Adipocyte (in vitro differentiated cells): Measurements from ENCODE around the gene RICTOR.

Source experiments
- DNase-seq: peaks from one replicate; pipeline ENCODE4 v3.0.0-alpha.2; 2015; ENCODE audit warnings: low read depth
- H3K27me3 ChIP-seq: replicated peaks from 2 replicates; pipeline ENCODE4 v1.7.0; 2013; ENCODE audit warnings: mild to moderate bottlenecking, low read length, moderate library complexity; ENCODE audit not compliant: control insufficient read depth, insufficient read depth
- H3K36me3 ChIP-seq: 2 replicates; pipeline ENCODE4 v1.7.0; 2013; ENCODE audit warnings: low read length, mild to moderate bottlenecking, moderate library complexity; ENCODE audit not compliant: control insufficient read depth, insufficient read depth, severe bottlenecking
- H3K4me1 ChIP-seq: 2 replicates; pipeline ENCODE4 v1.7.0; 2013; ENCODE audit warnings: mild to moderate bottlenecking, low read length, moderate library complexity; ENCODE audit not compliant: control insufficient read depth, insufficient read depth
- H3K4me3 ChIP-seq: 2 replicates; pipeline ENCODE4 v1.7.0; 2013; ENCODE audit warnings: mild to moderate bottlenecking, low read length, moderate library complexity
- H3K9ac ChIP-seq: 2 replicates; pipeline ENCODE4 v1.7.0; 2013; ENCODE audit warnings: mild to moderate bottlenecking, low read length, moderate library complexity
- H3K9me3 ChIP-seq: 2 replicates; pipeline ENCODE4 v1.7.0; 2013; ENCODE audit warnings: mild to moderate bottlenecking, low read length, moderate library complexity; ENCODE audit not compliant: control insufficient read depth

RICTOR gene

DNA sequence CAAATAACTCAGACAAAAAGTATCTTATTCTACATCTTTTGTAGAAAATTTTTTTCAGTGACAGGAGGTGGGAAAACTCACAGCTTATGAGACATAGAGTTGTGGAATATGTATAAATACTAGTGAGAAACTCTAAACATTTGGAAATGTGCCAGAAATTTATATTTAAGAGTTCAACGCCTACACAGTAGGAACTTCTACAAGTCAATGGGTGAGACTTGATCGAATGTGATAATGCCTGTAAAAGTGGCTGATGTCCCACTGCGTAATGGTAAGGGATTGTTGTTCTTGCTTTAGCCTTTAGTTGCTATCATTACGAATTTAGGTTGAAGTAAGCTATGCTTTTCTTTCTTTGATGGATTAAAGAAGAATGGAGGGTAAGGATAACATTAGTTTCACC, 40.0 kb upstream of the RICTOR start:
- no peak for DNase-seq
- H3K4me3 ChIP-seq = no peak overlapping the region

DNA sequence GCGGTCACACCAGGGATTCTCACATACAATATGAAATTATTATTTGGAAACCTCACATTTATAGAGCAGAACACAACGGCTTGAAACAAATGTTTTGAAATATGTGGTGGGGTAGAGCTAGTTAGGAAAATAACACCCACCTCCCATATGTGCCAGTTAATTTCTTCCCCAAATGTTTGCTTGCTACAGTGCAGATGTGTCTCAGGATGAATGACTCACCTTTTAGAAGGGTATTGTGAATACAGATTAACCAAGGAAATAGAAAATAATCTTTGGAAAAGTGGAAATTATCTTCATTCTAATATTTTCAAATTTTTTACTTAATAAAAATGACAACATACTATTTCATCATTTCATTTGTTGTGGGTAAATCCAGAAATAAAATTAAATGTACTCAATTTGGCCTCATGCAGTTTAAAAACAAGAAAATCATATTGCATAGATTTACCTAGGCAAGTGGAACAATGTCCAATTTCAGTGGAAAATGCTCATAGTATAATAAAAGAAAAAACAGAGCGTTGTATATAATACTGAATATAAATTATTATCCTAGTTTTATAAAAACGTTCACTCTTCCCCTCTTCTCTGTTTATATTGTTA, 39.3 kb upstream of the RICTOR start:
- no peaks in the 10 kb centered on the region for H3K9me3 ChIP-seq
- no peaks in the 10 kb centered on the region for H3K4me1 ChIP-seq
- no peak overlapping the region for H3K4me3 ChIP-seq
- DNase-seq = no peak
- H3K27me3 ChIP-seq = no peaks in the 10 kb centered on the region
- no peak overlapping the region for H3K9ac ChIP-seq
- H3K36me3 ChIP-seq = peaks cover 9% of the 10 kb centered on the region

More for the DNA sequence above, 40.0 kb upstream of the RICTOR start:
- H3K4me1 ChIP-seq = no peaks in the 10 kb centered on the region
- H3K27me3 ChIP-seq = no peaks in the 10 kb centered on the region
- no peaks in the 10 kb centered on the region for H3K9me3 ChIP-seq
- no peak overlapping the region for H3K9ac ChIP-seq
- peaks cover 12% of the 10 kb centered on the region for H3K36me3 ChIP-seq

DNA sequence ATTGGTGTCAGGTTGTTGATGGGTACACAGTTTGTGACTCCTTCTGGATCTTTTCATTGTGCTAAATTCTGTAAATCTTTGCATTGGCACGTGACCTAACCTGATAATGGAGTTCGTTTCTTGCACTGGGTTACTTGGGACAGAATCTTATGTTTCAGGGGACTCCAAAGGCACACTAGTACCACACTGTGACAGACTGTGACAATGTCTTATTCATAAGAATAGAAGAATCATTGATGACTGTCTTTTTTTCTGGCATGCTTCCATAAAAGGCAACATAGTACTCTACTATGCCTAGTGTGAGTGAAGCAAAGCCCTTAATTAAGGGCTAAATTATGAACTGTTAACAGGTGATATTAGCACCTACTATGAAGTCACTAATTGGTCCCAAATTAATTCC, 35.4 kb upstream of the RICTOR start:
- H3K4me1 ChIP-seq = peaks cover 6% of the 10 kb centered on the region
- no peaks in the 10 kb centered on the region for H3K27me3 ChIP-seq
- H3K9ac ChIP-seq = no peak overlapping the region
- H3K4me3 ChIP-seq = no peak overlapping the region
- H3K9me3 ChIP-seq = no peaks in the 10 kb centered on the region
- no peaks in the 10 kb centered on the region for H3K36me3 ChIP-seq
- DNase-seq = no peak

DNA sequence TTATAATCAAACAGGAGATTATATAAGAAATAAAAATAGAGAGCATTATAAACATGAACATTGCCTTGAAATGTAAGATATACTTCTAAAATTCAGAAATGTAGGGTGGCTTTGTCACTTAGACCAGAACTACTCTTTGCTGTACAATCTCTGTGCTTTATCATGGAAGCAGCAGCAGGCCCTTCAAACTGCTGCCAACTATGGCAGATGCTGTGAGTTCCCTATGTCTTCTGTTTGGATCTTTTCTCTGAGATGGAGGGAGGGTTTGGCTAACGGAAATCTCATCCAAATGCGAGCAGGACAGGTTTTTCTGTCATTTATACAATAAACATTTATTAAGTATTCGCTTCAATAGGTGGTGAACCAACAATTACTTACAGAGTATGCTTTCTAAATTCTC, 34.8 kb upstream of the RICTOR start:
- DNase-seq = no peak
- H3K9ac ChIP-seq = no peak overlapping the region
- peaks cover 6% of the 10 kb centered on the region for H3K4me1 ChIP-seq
- no peaks in the 10 kb centered on the region for H3K9me3 ChIP-seq
- no peaks in the 10 kb centered on the region for H3K27me3 ChIP-seq
- no peak overlapping the region for H3K4me3 ChIP-seq
- no peaks in the 10 kb centered on the region for H3K36me3 ChIP-seq

DNA sequence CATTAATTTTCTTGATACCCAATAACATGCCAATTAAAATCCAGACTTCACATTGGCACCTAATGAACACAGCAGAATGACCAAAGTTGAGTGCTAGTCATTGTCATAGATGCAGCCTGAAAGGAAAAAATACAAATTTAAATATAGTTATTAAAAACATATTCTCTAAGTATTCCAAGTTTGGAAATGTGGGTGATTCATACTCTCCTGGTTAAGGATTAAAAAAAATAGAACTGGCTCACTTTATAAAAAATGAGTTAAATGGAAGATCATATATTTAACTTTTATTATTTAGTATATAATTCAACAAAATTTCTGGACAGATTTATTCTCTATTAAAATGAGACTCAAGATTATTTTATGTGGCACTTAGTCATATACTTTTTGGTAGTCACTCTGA, 33.2 kb upstream of the RICTOR start:
- DNase-seq = no peak

DNA sequence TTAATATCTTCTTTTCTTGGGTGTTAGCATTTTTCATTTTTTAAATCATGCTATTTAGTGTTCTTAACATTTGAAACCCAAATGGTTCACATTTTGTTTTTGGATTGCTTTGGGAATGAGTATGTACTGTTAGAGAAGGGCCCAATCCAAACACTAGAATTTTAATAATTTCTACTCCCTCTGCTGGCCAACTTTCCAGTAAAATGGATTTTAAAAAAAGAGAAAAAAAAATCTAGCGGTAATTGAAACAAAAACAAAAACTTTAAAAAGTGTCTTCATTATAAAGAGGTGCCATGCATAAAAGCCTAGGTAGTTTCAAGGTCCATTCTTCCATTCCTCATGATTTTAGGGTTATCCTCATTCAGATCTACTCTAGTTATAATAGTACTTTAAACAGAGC, 32.1 kb upstream of the RICTOR start:
- Histone ChIP-seq H3K9ac (peak overlapping the region; percentile 11), H3K27me3 (no peaks in the 10 kb centered on the region), H3K4me3 (no peak overlapping the region), H3K36me3 (no peaks in the 10 kb centered on the region), H3K4me1 (peaks cover 21% of the 10 kb centered on the region), H3K9me3 (no peaks in the 10 kb centered on the region)
- DNase-seq = peak; percentile 61

More for the DNA sequence above, 33.2 kb upstream of the RICTOR start:
- Histone ChIP-seq H3K36me3 (no peaks in the 10 kb centered on the region), H3K27me3 (no peaks in the 10 kb centered on the region), H3K9me3 (no peaks in the 10 kb centered on the region), H3K4me1 (peaks cover 14% of the 10 kb centered on the region), H3K4me3 (no peak overlapping the region), H3K9ac (no peak overlapping the region)

DNA sequence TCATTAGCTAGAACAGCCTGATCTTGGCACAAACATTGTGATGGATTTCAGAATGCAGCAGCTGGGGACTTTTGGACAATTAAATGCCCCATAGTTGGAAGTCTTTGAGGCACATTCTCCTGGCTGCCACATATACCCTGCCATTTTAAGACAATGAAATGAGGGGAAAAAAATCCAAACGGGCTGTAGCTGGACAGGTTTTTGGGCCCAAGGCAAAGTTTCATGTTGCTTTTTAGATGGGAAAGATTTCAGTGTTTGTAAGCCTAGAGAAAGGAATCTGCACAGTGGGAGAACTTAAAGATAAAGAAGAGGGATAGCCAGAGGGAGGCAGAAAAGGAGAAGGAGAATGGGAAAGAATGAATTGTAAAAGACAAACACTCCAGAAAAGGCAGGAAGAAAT, 30.0 kb upstream of the RICTOR start:
- Histone ChIP-seq H3K9me3 (no peaks in the 10 kb centered on the region), H3K9ac (no peak overlapping the region), H3K36me3 (no peaks in the 10 kb centered on the region), H3K27me3 (no peaks in the 10 kb centered on the region), H3K4me1 (peaks cover 32% of the 10 kb centered on the region), H3K4me3 (no peak overlapping the region)
- DNase-seq = no peak

DNA sequence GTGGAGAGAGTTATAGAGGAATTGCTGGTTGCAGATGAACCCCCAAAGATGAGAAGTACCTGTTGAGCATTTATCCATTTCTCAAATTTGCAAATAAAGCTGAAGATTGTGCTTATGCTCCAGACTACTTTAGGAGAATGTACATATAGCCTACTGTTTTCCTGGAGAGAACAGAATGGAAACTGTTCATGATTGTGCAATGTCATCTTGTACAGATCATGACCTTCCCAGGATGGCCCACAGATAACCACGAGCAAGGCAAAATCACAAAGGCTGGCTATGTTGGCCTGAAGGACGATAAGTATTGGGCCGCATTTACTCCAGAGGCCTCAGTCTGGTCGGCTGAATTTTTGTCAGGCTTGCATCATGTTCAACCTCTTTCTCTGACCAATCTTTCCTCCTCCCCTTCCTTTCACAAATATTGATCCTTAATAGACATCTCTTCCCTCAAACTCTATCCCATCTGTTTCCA, 28.5 kb upstream of the RICTOR start:
- Histone ChIP-seq H3K9me3 (no peaks in the 10 kb centered on the region), H3K36me3 (no peaks in the 10 kb centered on the region), H3K27me3 (no peaks in the 10 kb centered on the region), H3K4me3 (no peak overlapping the region), H3K9ac (no peak overlapping the region), H3K4me1 (peaks cover 32% of the 10 kb centered on the region)
- DNase-seq = no peak

DNA sequence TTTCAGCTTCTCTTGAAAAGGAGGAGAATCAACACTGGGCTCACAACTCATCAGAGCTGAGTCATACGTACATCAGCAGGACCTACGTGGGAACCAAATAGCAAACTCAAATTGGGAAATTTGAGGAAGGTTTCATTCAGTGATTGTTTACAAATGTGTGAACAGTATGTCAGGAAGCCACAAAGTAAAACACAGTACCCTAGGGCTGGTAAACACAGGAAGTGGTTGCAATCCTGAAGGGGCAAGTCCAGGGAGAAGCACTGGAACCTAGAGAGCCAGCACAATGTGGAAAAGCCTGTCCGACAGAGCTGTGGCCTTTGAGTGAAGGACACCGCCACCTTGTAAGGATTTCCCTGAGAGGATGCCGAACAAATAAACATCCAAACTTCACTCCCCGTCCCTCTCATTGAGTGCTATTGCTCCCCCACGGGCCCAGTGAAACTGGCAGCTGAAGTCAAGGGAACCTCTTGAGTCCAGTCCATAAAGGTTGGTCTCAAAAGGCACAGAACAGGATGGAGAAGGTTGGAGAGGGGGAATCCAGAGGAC, 26.7 kb upstream of the RICTOR start:
- DNase-seq = peak; percentile 91
- Histone ChIP-seq H3K4me1 (peaks cover 26% of the 10 kb centered on the region), H3K27me3 (no peaks in the 10 kb centered on the region), H3K4me3 (no peak overlapping the region), H3K9me3 (no peaks in the 10 kb centered on the region), H3K9ac (no peak overlapping the region), H3K36me3 (no peaks in the 10 kb centered on the region)

DNA sequence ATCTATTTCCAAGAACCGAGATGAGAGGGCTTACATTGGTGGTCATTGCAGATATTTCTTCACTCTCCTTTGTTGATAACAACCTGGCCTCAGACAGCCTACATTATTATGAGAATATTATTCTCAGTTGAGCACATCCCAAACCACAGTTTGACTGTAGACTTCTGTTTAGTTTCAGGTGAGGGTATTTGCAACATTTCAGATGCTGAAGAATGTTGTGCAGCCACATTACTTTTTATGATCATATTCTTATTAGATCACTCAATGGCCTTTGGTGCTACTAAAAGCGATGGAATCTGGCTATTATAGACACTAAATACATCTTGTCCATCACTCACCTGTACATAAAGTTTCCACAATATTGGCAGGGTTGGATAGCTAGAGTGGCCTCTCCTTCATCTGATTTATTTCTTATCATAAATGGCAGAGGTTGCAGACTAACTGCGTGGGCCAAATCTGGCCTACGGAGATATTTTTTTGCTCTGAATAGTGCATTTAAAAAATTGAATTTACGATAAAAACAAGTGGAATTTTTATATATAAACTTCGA, 26.2 kb upstream of the RICTOR start:
- DNase-seq = no peak
- no peak overlapping the region for H3K4me3 ChIP-seq
- H3K9me3 ChIP-seq = no peaks in the 10 kb centered on the region
- H3K27me3 ChIP-seq = no peaks in the 10 kb centered on the region
- H3K9ac ChIP-seq = no peak overlapping the region
- H3K36me3 ChIP-seq = no peaks in the 10 kb centered on the region
- peaks cover 26% of the 10 kb centered on the region for H3K4me1 ChIP-seq

DNA sequence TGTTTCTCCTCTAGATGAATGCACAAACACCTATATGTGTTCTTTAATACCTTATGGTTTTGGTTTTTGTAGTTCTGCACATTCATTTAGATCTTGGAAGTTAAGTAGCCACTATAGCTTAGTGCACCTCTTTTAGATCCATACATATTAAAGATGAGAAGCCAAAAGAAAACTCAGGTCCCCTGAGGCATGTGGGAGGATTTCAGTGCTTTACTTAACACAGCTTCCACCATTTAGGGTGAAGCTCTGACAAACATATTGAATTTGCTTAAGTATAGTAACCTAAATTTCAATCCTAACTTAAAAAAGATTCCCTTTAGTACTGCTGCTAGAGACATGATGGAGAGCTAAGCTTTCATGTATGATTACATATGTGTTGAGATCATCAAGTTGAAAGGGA, 25.6 kb upstream of the RICTOR start:
- Histone ChIP-seq H3K4me1 (peaks cover 26% of the 10 kb centered on the region), H3K9me3 (no peaks in the 10 kb centered on the region), H3K36me3 (no peaks in the 10 kb centered on the region), H3K4me3 (no peak overlapping the region), H3K27me3 (no peaks in the 10 kb centered on the region), H3K9ac (no peak overlapping the region)
- DNase-seq = no peak
